BJ (cell line): Measurements from ENCODE around the gene DISP2. TPM values are rescaled to one million over a fixed set of nuclear protein-coding genes. Genes with fewer than 3 reads are reported as not detected.

Source experiments
- CTCF ChIA-PET: fragments of 350-600 bp; formaldehyde crosslinking; extraction: SDS; loops from one replicate; lab custom pipeline; 2021; ENCODE audit warnings: antibody characterized with exemption, inconsistent platforms; lab: Yijun Ruan, JAX
- POLR2A ChIA-PET: fragments of 300-600 bp; sonication (Branson Sonifier 250); formaldehyde crosslinking; extraction: SDS; loops from one replicate; lab custom pipeline; 2021; ENCODE audit warnings: antibody characterized with exemption; lab: Charles Lee
- DNase-seq: peaks from one replicate; pipeline ENCODE4 v3.0.0-alpha.2; 2011; ENCODE audit warnings: low read depth
- H3K27me3 ChIP-seq: 2 replicates; pipeline ENCODE4 v1.6.0; 2011; ENCODE audit warnings: low read length; ENCODE audit not compliant: control insufficient read depth, insufficient read depth
- H3K36me3 ChIP-seq: 2 replicates; pipeline ENCODE4 v1.5.1; 2011; ENCODE audit warnings: low read length; ENCODE audit not compliant: control insufficient read depth, insufficient read depth
- H3K4me3 ChIP-seq: 2 replicates; pipeline ENCODE4 v1.5.1; 2011; ENCODE audit warnings: low read depth, mild to moderate bottlenecking, control low read depth, low read length
- polyA plus RNA-seq: library from polyadenylated mRNA; depleted of rRNA; stranded (reverse); fragments of >200 nt; gene quantifications from 2 replicates; pipeline ENCODE4 v1.2.3, GENCODE V29; 2011
- TF ChIP-seq, protein P1 (sequence below): IDR thresholded peaks from 2 replicates; pipeline ENCODE4 v1.5.1; 2011; ENCODE audit warnings: low read depth, mild to moderate bottlenecking, control low read depth, inconsistent platforms, low read length, moderate library complexity; ENCODE audit not compliant: insufficient read depth

DISP2 gene
- polyA plus RNA-seq, 1 experiment: 0.16 TPM

- POLR2A ChIA-PET: interaction anchor here (0.6 to 0.8 kb wide), 2 partner anchors 13 to 100 kb away, joined by 3 to 4 read pairs; partner anchors contain the start of gene KNSTRN
Measured at GRCh38 chr15:40368719-40369473, 10.9 kb downstream of the DISP2 start.

GRCh38 chr15:40369474-40369869 lies 11.5 kb downstream of the DISP2 start:
- no peak for DNase-seq
- TF ChIP-seq, protein P1, sequence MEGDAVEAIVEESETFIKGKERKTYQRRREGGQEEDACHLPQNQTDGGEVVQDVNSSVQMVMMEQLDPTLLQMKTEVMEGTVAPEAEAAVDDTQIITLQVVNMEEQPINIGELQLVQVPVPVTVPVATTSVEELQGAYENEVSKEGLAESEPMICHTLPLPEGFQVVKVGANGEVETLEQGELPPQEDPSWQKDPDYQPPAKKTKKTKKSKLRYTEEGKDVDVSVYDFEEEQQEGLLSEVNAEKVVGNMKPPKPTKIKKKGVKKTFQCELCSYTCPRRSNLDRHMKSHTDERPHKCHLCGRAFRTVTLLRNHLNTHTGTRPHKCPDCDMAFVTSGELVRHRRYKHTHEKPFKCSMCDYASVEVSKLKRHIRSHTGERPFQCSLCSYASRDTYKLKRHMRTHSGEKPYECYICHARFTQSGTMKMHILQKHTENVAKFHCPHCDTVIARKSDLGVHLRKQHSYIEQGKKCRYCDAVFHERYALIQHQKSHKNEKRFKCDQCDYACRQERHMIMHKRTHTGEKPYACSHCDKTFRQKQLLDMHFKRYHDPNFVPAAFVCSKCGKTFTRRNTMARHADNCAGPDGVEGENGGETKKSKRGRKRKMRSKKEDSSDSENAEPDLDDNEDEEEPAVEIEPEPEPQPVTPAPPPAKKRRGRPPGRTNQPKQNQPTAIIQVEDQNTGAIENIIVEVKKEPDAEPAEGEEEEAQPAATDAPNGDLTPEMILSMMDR: no peak
- Histone ChIP-seq H3K27me3 (no peaks in the 10 kb centered on the region), H3K36me3 (no peaks in the 10 kb centered on the region), H3K4me3 (no peak overlapping the region)
- POLR2A ChIA-PET: no interaction called here
- CTCF ChIA-PET: interaction anchor here (0.9 to 6.3 kb wide), 10 partner anchors 11 to 90 kb away, joined by 3 to 57 read pairs (median 4); partner anchors contain the start of genes CCDC9B, DISP2 and KNSTRN

More at GRCh38 chr15:40368719-40369473, 10.9 kb downstream of the DISP2 start:
- Histone ChIP-seq H3K36me3 (no peaks in the 10 kb centered on the region), H3K27me3 (no peaks in the 10 kb centered on the region), H3K4me3 (no peak overlapping the region)
- CTCF ChIA-PET: interaction anchor here (0.7 to 6.3 kb wide), 24 partner anchors 8 to 136 kb away, joined by 3 to 57 read pairs (median 3); partner anchors contain the start of genes BAHD1, CCDC9B, DISP2 and KNSTRN
- TF ChIP-seq, protein P1: no peak
- no peak for DNase-seq

- no peak overlapping the region for H3K4me3 ChIP-seq
- TF ChIP-seq, protein P1: no peak
- ChIA-PET CTCF (interaction anchor here (0.9 to 6.3 kb wide), 5 partner anchors 11 to 91 kb away, joined by 3 to 57 read pairs (median 33); partner anchors contain the start of genes CCDC9B and KNSTRN), POLR2A (no interaction called here)
- no peaks in the 10 kb centered on the region for H3K27me3 ChIP-seq
- no peaks in the 10 kb centered on the region for H3K36me3 ChIP-seq
- DNase-seq: no peak
Measured at GRCh38 chr15:40369971-40370370, 12.0 kb downstream of the DISP2 start.

DNA sequence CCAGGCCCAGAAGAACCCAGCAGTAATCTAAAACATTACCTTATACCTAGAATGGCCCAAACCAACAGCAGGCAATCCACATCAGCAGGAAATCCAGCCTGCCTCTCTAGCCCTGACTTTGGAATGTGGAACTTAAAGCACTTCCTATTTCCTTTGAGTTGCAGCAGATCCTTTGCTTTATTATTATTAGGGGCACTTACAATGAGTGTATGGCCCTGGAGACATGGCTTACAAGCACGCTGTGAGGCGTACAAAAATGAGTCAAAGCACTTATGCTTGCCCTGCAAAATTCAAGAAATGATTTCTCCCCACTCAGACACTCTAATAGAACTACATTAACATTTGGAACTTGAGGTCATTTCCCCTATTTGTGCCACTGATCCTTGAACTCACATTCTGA lies 15.0 kb downstream of the DISP2 start:
- no peaks in the 10 kb centered on the region for H3K27me3 ChIP-seq
- DNase-seq: no peak
- CTCF ChIA-PET: interaction anchor here (2.1 kb wide), 2 partner anchors 29 to 49 kb away, joined by 8 to 10 read pairs; no protein-coding TSS in a partner anchor
- no peak overlapping the region for H3K4me3 ChIP-seq
- POLR2A ChIA-PET: no interaction called here
- TF ChIP-seq, protein P1: no peak
- no peaks in the 10 kb centered on the region for H3K36me3 ChIP-seq

- POLR2A ChIA-PET: no interaction called here
- no peak for DNase-seq
- no peak overlapping the region for H3K4me3 ChIP-seq
- no peaks in the 10 kb centered on the region for H3K27me3 ChIP-seq
- CTCF ChIA-PET: interaction anchor here (0.7 to 1.0 kb wide), 2 partner anchors 20 to 33 kb away, joined by 3 to 4 read pairs; no protein-coding TSS in a partner anchor
- TF ChIP-seq, protein P1: no peak
- no peaks in the 10 kb centered on the region for H3K36me3 ChIP-seq
Measured at GRCh38 chr15:40377606-40378005, 19.6 kb downstream of the DISP2 start.
